ENCODE data around the gene SLC35E2B. TPM values are rescaled to one million over a fixed set of nuclear protein-coding genes. Genes with fewer than 3 reads are reported as not detected.
"Not testable (repeated sequence)": the region's sequence is repeated elsewhere in the genome, so short reads cannot be mapped to it uniquely, and the experiment has no call there.

Gene SLC35E2B
- total RNA-seq, 1 experiment from 2014 or later, result 24.9 TPM

GRCh38 chr1:1646326-1646725, 46.3 kb downstream of the SLC35E2B start:
- H3K9me2 ChIP-seq (replicated peaks; ENCODE audit: insufficient read depth, low read length); H3K27ac ChIP-seq (ENCODE audit: low read length); H3K9me3 ChIP-seq (ENCODE audit: low read length); H4K20me1 ChIP-seq (ENCODE audit: insufficient read depth, low read depth, low read length); H3K9ac ChIP-seq (ENCODE audit: low read length); H3K4me3 ChIP-seq (ENCODE audit: low read length); H3K79me2 ChIP-seq (ENCODE audit: low read length); H3K36me3 ChIP-seq (ENCODE audit: insufficient read depth, low read length); DNase-seq; H3K4me2 ChIP-seq (ENCODE audit: low read depth, low read length, poor library complexity, severe bottlenecking); H3K4me1 ChIP-seq (ENCODE audit: low read length); H2AFZ ChIP-seq (ENCODE audit: low read length); H3K27me3 ChIP-seq (ENCODE audit: low read length): not testable (repeated sequence)

GRCh38 chr1:1640711-1641461, 51.7 kb downstream of the SLC35E2B start:
- not testable (repeated sequence) for H3K79me2 ChIP-seq (ENCODE audit: low read length); H3K4me2 ChIP-seq (ENCODE audit: low read depth, low read length, poor library complexity, severe bottlenecking); H3K9me2 ChIP-seq (replicated peaks; ENCODE audit: insufficient read depth, low read length); H2AFZ ChIP-seq (ENCODE audit: low read length); DNase-seq; H3K4me3 ChIP-seq (ENCODE audit: low read length); H3K9ac ChIP-seq (ENCODE audit: low read length); H3K4me1 ChIP-seq (ENCODE audit: low read length); H3K27me3 ChIP-seq (ENCODE audit: low read length); H3K36me3 ChIP-seq (ENCODE audit: insufficient read depth, low read length); H3K27ac ChIP-seq (ENCODE audit: low read length); H4K20me1 ChIP-seq (ENCODE audit: insufficient read depth, low read depth, low read length); H3K9me3 ChIP-seq (ENCODE audit: low read length)

- not testable (repeated sequence) for H3K36me3 ChIP-seq (ENCODE audit: insufficient read depth, low read length); H3K9ac ChIP-seq (ENCODE audit: low read length); H3K4me1 ChIP-seq (ENCODE audit: low read length); H3K4me2 ChIP-seq (ENCODE audit: low read depth, low read length, poor library complexity, severe bottlenecking); H3K9me2 ChIP-seq (replicated peaks; ENCODE audit: insufficient read depth, low read length); H3K27me3 ChIP-seq (ENCODE audit: low read length); H2AFZ ChIP-seq (ENCODE audit: low read length); H3K27ac ChIP-seq (ENCODE audit: low read length); H3K4me3 ChIP-seq (ENCODE audit: low read length); H3K79me2 ChIP-seq (ENCODE audit: low read length); H4K20me1 ChIP-seq (ENCODE audit: insufficient read depth, low read depth, low read length); DNase-seq; H3K9me3 ChIP-seq (ENCODE audit: low read length)
These were observed 52.5 kb downstream of the SLC35E2B start for GRCh38 chr1:1640081-1640480.

- DNase-seq; H3K4me1 ChIP-seq (ENCODE audit: low read length); H3K4me2 ChIP-seq (ENCODE audit: low read depth, low read length, poor library complexity, severe bottlenecking); H3K27ac ChIP-seq (ENCODE audit: low read length); H3K9me3 ChIP-seq (ENCODE audit: low read length); H2AFZ ChIP-seq (ENCODE audit: low read length); H3K9me2 ChIP-seq (replicated peaks; ENCODE audit: insufficient read depth, low read length); H3K9ac ChIP-seq (ENCODE audit: low read length); H3K36me3 ChIP-seq (ENCODE audit: insufficient read depth, low read length); H3K79me2 ChIP-seq (ENCODE audit: low read length); H3K4me3 ChIP-seq (ENCODE audit: low read length); H4K20me1 ChIP-seq (ENCODE audit: insufficient read depth, low read depth, low read length); H3K27me3 ChIP-seq (ENCODE audit: low read length): not testable (repeated sequence)
These were observed 53.2 kb downstream of the SLC35E2B start for GRCh38 chr1:1639368-1639767.

GRCh38 chr1:1638528-1638927, 54.1 kb downstream of the SLC35E2B start:
- H3K9me3 ChIP-seq (ENCODE audit: low read length); H3K4me1 ChIP-seq (ENCODE audit: low read length); H3K9ac ChIP-seq (ENCODE audit: low read length); H3K79me2 ChIP-seq (ENCODE audit: low read length); H3K4me2 ChIP-seq (ENCODE audit: low read depth, low read length, poor library complexity, severe bottlenecking); H3K9me2 ChIP-seq (replicated peaks; ENCODE audit: insufficient read depth, low read length); H2AFZ ChIP-seq (ENCODE audit: low read length); H4K20me1 ChIP-seq (ENCODE audit: insufficient read depth, low read depth, low read length); H3K27ac ChIP-seq (ENCODE audit: low read length); H3K36me3 ChIP-seq (ENCODE audit: insufficient read depth, low read length); H3K4me3 ChIP-seq (ENCODE audit: low read length); H3K27me3 ChIP-seq (ENCODE audit: low read length); DNase-seq: not testable (repeated sequence)

GRCh38 chr1:1637479-1637875, 55.1 kb downstream of the SLC35E2B start:
- H4K20me1 ChIP-seq (ENCODE audit: insufficient read depth, low read depth, low read length); H3K4me2 ChIP-seq (ENCODE audit: low read depth, low read length, poor library complexity, severe bottlenecking); H3K27ac ChIP-seq (ENCODE audit: low read length): not testable (repeated sequence)

GRCh38 chr1:1636621-1637478, 55.7 kb downstream of the SLC35E2B start:
- H3K27me3 ChIP-seq (ENCODE audit: low read length); H3K9me2 ChIP-seq (replicated peaks; ENCODE audit: insufficient read depth, low read length): not testable (repeated sequence)

More at GRCh38 chr1:1637479-1637875, 55.1 kb downstream of the SLC35E2B start:
- not testable (repeated sequence) for H3K36me3 ChIP-seq (ENCODE audit: insufficient read depth, low read length); H3K79me2 ChIP-seq (ENCODE audit: low read length); DNase-seq; H3K9ac ChIP-seq (ENCODE audit: low read length); H2AFZ ChIP-seq (ENCODE audit: low read length); H3K9me3 ChIP-seq (ENCODE audit: low read length); H3K4me1 ChIP-seq (ENCODE audit: low read length); H3K4me3 ChIP-seq (ENCODE audit: low read length); H3K27me3 ChIP-seq (ENCODE audit: low read length); H3K9me2 ChIP-seq (replicated peaks; ENCODE audit: insufficient read depth, low read length)

GRCh38 chr1:1634613-1635012, 58.0 kb downstream of the SLC35E2B start:
- H3K4me1 ChIP-seq (ENCODE audit: low read length), result peaks cover 11% of the 10 kb centered on the region
- H3K36me3 ChIP-seq (ENCODE audit: insufficient read depth, low read length); DNase-seq; H3K4me3 ChIP-seq (ENCODE audit: low read length); H3K4me2 ChIP-seq (ENCODE audit: low read depth, low read length, poor library complexity, severe bottlenecking); H3K9me2 ChIP-seq (replicated peaks; ENCODE audit: insufficient read depth, low read length); H3K27ac ChIP-seq (ENCODE audit: low read length); H3K9ac ChIP-seq (ENCODE audit: low read length); H3K79me2 ChIP-seq (ENCODE audit: low read length); H3K9me3 ChIP-seq (ENCODE audit: low read length); H4K20me1 ChIP-seq (ENCODE audit: insufficient read depth, low read depth, low read length); H3K27me3 ChIP-seq (ENCODE audit: low read length); H2AFZ ChIP-seq (ENCODE audit: low read length): not testable (repeated sequence)

More at GRCh38 chr1:1636621-1637478, 55.7 kb downstream of the SLC35E2B start:
- not testable (repeated sequence) for H3K36me3 ChIP-seq (ENCODE audit: insufficient read depth, low read length); H3K9ac ChIP-seq (ENCODE audit: low read length); H3K27ac ChIP-seq (ENCODE audit: low read length); H3K79me2 ChIP-seq (ENCODE audit: low read length); H2AFZ ChIP-seq (ENCODE audit: low read length); H3K4me2 ChIP-seq (ENCODE audit: low read depth, low read length, poor library complexity, severe bottlenecking); H3K4me3 ChIP-seq (ENCODE audit: low read length); H4K20me1 ChIP-seq (ENCODE audit: insufficient read depth, low read depth, low read length); H3K4me1 ChIP-seq (ENCODE audit: low read length); DNase-seq; H3K9me3 ChIP-seq (ENCODE audit: low read length)
